CD4-positive, alpha-beta T cell treated with Interleukin-12 subunit alpha and Interleukin-12 subunit beta, for 1 hour (primary cell): ENCODE results near the gene MPZ.
"Not testable (repeated sequence)": the region's sequence is repeated elsewhere in the genome, so short reads cannot be mapped to it uniquely, and the experiment has no call there.

Experiments used
- DNase-seq: peaks from one replicate; pipeline ENCODE4 v3.0.0-alpha.2; 2020

The MPZ gene

GRCh38 chr1:161298116-161298515 is 11.7 kb downstream of the MPZ start:
- DNase-seq: no peak

GRCh38 chr1:161297415-161297814 is 12.4 kb downstream of the MPZ start:
- no peak for DNase-seq

GRCh38 chr1:161290779-161291178 is 19.0 kb downstream of the MPZ start:
- no peak for DNase-seq

- no peak for DNase-seq
These were observed 22.2 kb downstream of the MPZ start for GRCh38 chr1:161287482-161288054.

- no peak for DNase-seq
These were observed 24.2 kb downstream of the MPZ start for GRCh38 chr1:161285521-161285920.

- DNase-seq: no peak
These were observed 24.7 kb downstream of the MPZ start for GRCh38 chr1:161285113-161285512.

GRCh38 chr1:161282991-161283390 is 26.8 kb downstream of the MPZ start:
- no peak for DNase-seq

- no peak for DNase-seq
These were observed 34.9 kb downstream of the MPZ start for GRCh38 chr1:161274874-161275273.

GRCh38 chr1:161273402-161273801 is 36.4 kb downstream of the MPZ start:
- no peak for DNase-seq

- no peak for DNase-seq
These were observed 42.4 kb downstream of the MPZ start for GRCh38 chr1:161267321-161267720.

GRCh38 chr1:161266836-161267235 is 42.9 kb downstream of the MPZ start:
- no peak for DNase-seq

GRCh38 chr1:161266202-161266601 is 43.6 kb downstream of the MPZ start:
- no peak for DNase-seq

- DNase-seq: no peak
These were observed 44.5 kb downstream of the MPZ start for GRCh38 chr1:161265305-161265704.

- no peak for DNase-seq
These were observed 48.2 kb downstream of the MPZ start for GRCh38 chr1:161261261-161262235.

GRCh38 chr1:161260376-161261260 is 49.1 kb downstream of the MPZ start:
- DNase-seq: no peak

- no peak for DNase-seq
These were observed 50.0 kb downstream of the MPZ start for GRCh38 chr1:161259765-161260164.

GRCh38 chr1:161259345-161259702 is 50.4 kb downstream of the MPZ start:
- no peak for DNase-seq

GRCh38 chr1:161258439-161259344 is 51.1 kb downstream of the MPZ start, which contains the start of gene PCP4L1:
Gene PCP4L1, plus strand, starts transcription at chr1:161258745. Its CDS starts 230 bp downstream, at chr1:161258975.
- peak; percentile 24 for DNase-seq

- DNase-seq: not testable (repeated sequence)
These were observed 52.7 kb downstream of the MPZ start for GRCh38 chr1:161257109-161257508.

GRCh38 chr1:161255955-161256520 is 53.7 kb downstream of the MPZ start:
- not testable (repeated sequence) for DNase-seq

GRCh38 chr1:161255302-161255701 is 54.5 kb downstream of the MPZ start:
- DNase-seq: not testable (repeated sequence)
